H9 (cell line): ENCODE measurements around the gene THSD7B. TPM values are rescaled to one million over a fixed set of nuclear protein-coding genes. Genes with fewer than 3 reads are reported as not detected.

Experiments
- DNase-seq: peaks from one replicate; pipeline ENCODE4 v3.0.0-alpha.2; 2017
- H2AFZ ChIP-seq: one replicate; pipeline ENCODE4 v1.6.1; 2013; ENCODE audit warnings: mild to moderate bottlenecking, low read length, control low read depth, moderate library complexity
- H2AK5ac ChIP-seq: 2 replicates; pipeline ENCODE4 v1.6.1; 2013; ENCODE audit warnings: low read length, control low read depth, mixed read lengths; ENCODE audit not compliant: insufficient read length
- H2BK120ac ChIP-seq: one replicate; pipeline ENCODE4 v1.6.1; 2013; ENCODE audit warnings: low read depth, mild to moderate bottlenecking, low read length, control low read depth, inconsistent platforms; ENCODE audit not compliant: poor library complexity, severe bottlenecking
- H2BK12ac ChIP-seq: 2 replicates; pipeline ENCODE4 v1.6.1; 2013; ENCODE audit warnings: low read length, control low read depth, mixed read lengths, low read depth; ENCODE audit not compliant: insufficient read length
- H2BK15ac ChIP-seq: 2 replicates; pipeline ENCODE4 v1.6.1; 2013; ENCODE audit warnings: low read depth, low read length, control low read depth
- H2BK20ac ChIP-seq: one replicate; pipeline ENCODE4 v1.6.1; 2013; ENCODE audit warnings: low read depth, mild to moderate bottlenecking, low read length, control low read depth, inconsistent platforms; ENCODE audit not compliant: poor library complexity, severe bottlenecking
- H2BK5ac ChIP-seq: 2 replicates; pipeline ENCODE4 v1.6.1; 2013; ENCODE audit warnings: low read length, control low read depth, mixed read lengths; ENCODE audit not compliant: insufficient read length
- H3K14ac ChIP-seq: 2 replicates; pipeline ENCODE4 v1.6.1; 2013; ENCODE audit warnings: low read length, control low read depth; ENCODE audit not compliant: insufficient read depth
- H3K18ac ChIP-seq: 2 replicates; pipeline ENCODE4 v1.6.1; 2013; ENCODE audit warnings: low read depth, mild to moderate bottlenecking, mixed read lengths, low read length, control low read depth; ENCODE audit not compliant: insufficient read length
- H3K23ac ChIP-seq: 2 replicates; pipeline ENCODE4 v1.6.1; 2013; ENCODE audit warnings: low read length, control low read depth, mixed read lengths, low read depth; ENCODE audit not compliant: insufficient read length
- H3K23me2 ChIP-seq: 2 replicates; pipeline ENCODE4 v1.6.1; 2013; ENCODE audit warnings: low read depth, mild to moderate bottlenecking, mixed read lengths, low read length, control low read depth; ENCODE audit not compliant: insufficient read length, poor library complexity, severe bottlenecking
- H3K27ac ChIP-seq: 2 replicates; pipeline ENCODE4 v1.5.1; 2013; ENCODE audit warnings: low read length, control low read depth, mixed read lengths, low read depth; ENCODE audit not compliant: insufficient read length
- H3K27me3 ChIP-seq: 2 replicates; pipeline ENCODE4 v1.6.1; 2013; ENCODE audit warnings: low read length, control low read depth, inconsistent platforms; ENCODE audit not compliant: insufficient read depth
- H3K4ac ChIP-seq: 2 replicates; pipeline ENCODE4 v1.6.1; 2013; ENCODE audit warnings: low read depth, mild to moderate bottlenecking, control low read depth, inconsistent platforms, low read length, moderate library complexity
- H3K4me1 ChIP-seq: 2 replicates; pipeline ENCODE4 v1.6.1; 2013; ENCODE audit warnings: low read length, control low read depth, inconsistent platforms; ENCODE audit not compliant: insufficient read depth
- H3K4me2 ChIP-seq: 2 replicates; pipeline ENCODE4 v1.6.1; 2013; ENCODE audit warnings: low read length, control low read depth, mixed read lengths; ENCODE audit not compliant: insufficient read length, insufficient read depth
- H3K56ac ChIP-seq: 2 replicates; pipeline ENCODE4 v1.6.1; 2013; ENCODE audit warnings: low read depth, mild to moderate bottlenecking, mixed read lengths, low read length, control low read depth; ENCODE audit not compliant: insufficient read length
- H3K79me1 ChIP-seq: 2 replicates; pipeline ENCODE4 v1.6.1; 2013; ENCODE audit warnings: low read depth, mild to moderate bottlenecking, moderate library complexity, low read length, control low read depth, inconsistent platforms; ENCODE audit not compliant: insufficient read depth, poor library complexity, severe bottlenecking
- H3K79me2 ChIP-seq: 2 replicates; pipeline ENCODE4 v1.6.1; 2013; ENCODE audit warnings: low read length, control low read depth, inconsistent platforms; ENCODE audit not compliant: insufficient read depth
- H3K9ac ChIP-seq: 2 replicates; pipeline ENCODE4 v1.6.1; 2013; ENCODE audit warnings: low read length, control low read depth, mixed read lengths; ENCODE audit not compliant: insufficient read length; ENCODE audit errors: extremely low read depth
- H3K9me3 ChIP-seq: one replicate; pipeline ENCODE4 v1.6.1; 2013; ENCODE audit warnings: low read depth, low read length, inconsistent platforms; ENCODE audit not compliant: control insufficient read depth
- H3T11ph ChIP-seq: one replicate; pipeline ENCODE4 v1.6.1; 2013; ENCODE audit warnings: mild to moderate bottlenecking, low read length, control low read depth, inconsistent platforms
- H4K20me1 ChIP-seq: one replicate; pipeline ENCODE4 v1.6.1; 2013; ENCODE audit not compliant: control insufficient read depth, insufficient read length, insufficient read depth
- H4K5ac ChIP-seq: 2 replicates; pipeline ENCODE4 v1.6.1; 2013; ENCODE audit warnings: low read depth, mild to moderate bottlenecking, mixed read lengths, low read length, control low read depth; ENCODE audit not compliant: insufficient read length
- H4K8ac ChIP-seq: replicated peaks from 2 replicates; pipeline ENCODE4 v1.6.1; 2013; ENCODE audit warnings: low read length, control low read depth, mixed read lengths, low read depth; ENCODE audit not compliant: insufficient read length
- H4K91ac ChIP-seq: 2 replicates; pipeline ENCODE4 v1.6.1; 2013; ENCODE audit warnings: low read depth, mild to moderate bottlenecking, moderate library complexity, mixed read lengths, low read length, control low read depth; ENCODE audit not compliant: insufficient read length
- H3K27ac Mint-ChIP-seq, 3 experiments: 2 replicates in 2 of 3; 3 replicates in 1 of 3; pipeline ENCODE4 v1.8.0; 2020 to 2021; ENCODE audit warnings: mixed read lengths in 3 of 3, mild to moderate bottlenecking in 1 of 3, moderate library complexity in 1 of 3
- H3K27me3 Mint-ChIP-seq: 2 replicates; pipeline ENCODE4 v1.8.0; 2021; ENCODE audit warnings: low read depth, mild to moderate bottlenecking, moderate library complexity, mixed read lengths
- H3K36me3 Mint-ChIP-seq, 3 experiments: 2 replicates in 2 of 3; 3 replicates in 1 of 3; pipeline ENCODE4 v1.8.0; 2020 to 2021; ENCODE audit warnings: low read depth in 3 of 3, mixed read lengths in 3 of 3; ENCODE audit not compliant: insufficient read depth in 1 of 3
- H3K4me1 Mint-ChIP-seq, 2 experiments: 2 replicates each; pipeline ENCODE4 v1.8.0; 2020; ENCODE audit warnings: mixed read lengths in 2 of 2
- H3K4me3 Mint-ChIP-seq, 2 experiments: 2 replicates in 1 of 2; 3 replicates in 1 of 2; pipeline ENCODE4 v1.8.0; 2020 to 2021; ENCODE audit warnings: mild to moderate bottlenecking in 2 of 2, mixed read lengths in 2 of 2, moderate library complexity in 1 of 2
- H3K9me3 Mint-ChIP-seq, 2 experiments: 2 replicates in 1 of 2; 3 replicates in 1 of 2; pipeline ENCODE4 v1.8.0; 2020; ENCODE audit warnings: mild to moderate bottlenecking in 2 of 2, mixed read lengths in 2 of 2, moderate library complexity in 1 of 2
- WGBS: extraction: QIAGEN DNeasy Blood & Tissue Kit; methylation state at CpG from one replicate; pipeline ENCODE4 v1.1.7; 2013; ENCODE audit warnings: missing lambda C conversion rate, low lambda C conversion rate, mixed read lengths; ENCODE audit not compliant: insufficient read length; ENCODE audit errors: extremely low coverage; 5-methylcytosine and 5-hydroxymethylcytosine counted together
- total RNA-seq: library from RNA; stranded (reverse); gene quantifications from 2 replicates; pipeline ENCODE4 v1.2.1, GENCODE V29; 2021
- TF ChIP-seq, protein P1 (sequence below): fragments of 200-600 bp; sonication (generic); conservative IDR thresholded peaks from 3 replicates; pipeline ENCODE4 v1.8.0; 2021; ENCODE audit warnings: antibody characterized with exemption, mild to moderate bottlenecking

THSD7B gene
- total RNA-seq, 1 experiment from 2014 or later, result 0.85 TPM

DNA sequence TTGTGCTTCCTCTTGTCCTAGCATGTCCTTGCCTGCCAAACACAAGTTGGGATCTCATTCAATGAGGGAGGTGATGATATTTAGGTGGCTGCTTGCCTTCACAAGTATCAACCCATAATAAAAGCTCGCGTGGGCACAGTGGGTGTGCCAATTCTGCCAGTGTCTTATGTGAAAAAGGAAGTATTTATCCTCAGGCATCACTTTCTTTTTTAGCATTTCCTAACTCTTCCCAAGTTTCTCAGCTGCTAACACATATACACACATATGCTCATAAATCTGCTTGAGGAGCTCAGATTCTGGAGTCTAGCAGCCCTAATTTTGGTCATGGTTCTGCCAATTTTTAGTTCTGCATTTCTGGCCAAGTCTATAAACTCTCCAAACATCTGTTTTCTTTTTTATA is 879.4 kb downstream of the THSD7B start:
- Histone ChIP-seq H4K20me1 (no peaks in the 10 kb centered on the region), H2BK15ac (no peak overlapping the region), H2BK120ac (no peak overlapping the region), H3K79me1 (no peaks in the 10 kb centered on the region), H2BK12ac (no peak overlapping the region), H3K56ac (no peak overlapping the region), H4K91ac (no peak overlapping the region), H3K4me1 (no peaks in the 10 kb centered on the region), H3T11ph (no peak overlapping the region), H3K9me3 (no peaks in the 10 kb centered on the region), H2BK20ac (no peak overlapping the region), H3K14ac (no peak overlapping the region), H3K4ac (no peak overlapping the region), H4K8ac (no peak overlapping the region), H2AK5ac (no peak overlapping the region), H3K18ac (no peak overlapping the region), H3K23ac (no peak overlapping the region), H3K23me2 (no peaks in the 10 kb centered on the region), H2BK5ac (no peak overlapping the region), H3K79me2 (no peaks in the 10 kb centered on the region), H3K4me2 (no peak overlapping the region), H3K9ac (no peak overlapping the region), H3K27me3 (no peaks in the 10 kb centered on the region), H2AFZ (no peak overlapping the region), H4K5ac (no peak overlapping the region), H3K27ac (no peak overlapping the region)
- Mint-ChIP-seq H3K27ac (no peak overlapping the region), H3K27me3 (no peaks in the 10 kb centered on the region), H3K4me3 (no peak overlapping the region), H3K36me3 (peaks cover 0 to 3% (median 0%) of the 10 kb centered on the region in 3 experiments; a peak in 3 of 7 replicates), H3K9me3 (peaks cover 0 to 4% of the 10 kb centered on the region in 2 experiments; a peak in 1 of 5 replicates), H3K4me1 (no peaks in the 10 kb centered on the region)
- DNase-seq, result no peak
- TF ChIP-seq, protein P1, sequence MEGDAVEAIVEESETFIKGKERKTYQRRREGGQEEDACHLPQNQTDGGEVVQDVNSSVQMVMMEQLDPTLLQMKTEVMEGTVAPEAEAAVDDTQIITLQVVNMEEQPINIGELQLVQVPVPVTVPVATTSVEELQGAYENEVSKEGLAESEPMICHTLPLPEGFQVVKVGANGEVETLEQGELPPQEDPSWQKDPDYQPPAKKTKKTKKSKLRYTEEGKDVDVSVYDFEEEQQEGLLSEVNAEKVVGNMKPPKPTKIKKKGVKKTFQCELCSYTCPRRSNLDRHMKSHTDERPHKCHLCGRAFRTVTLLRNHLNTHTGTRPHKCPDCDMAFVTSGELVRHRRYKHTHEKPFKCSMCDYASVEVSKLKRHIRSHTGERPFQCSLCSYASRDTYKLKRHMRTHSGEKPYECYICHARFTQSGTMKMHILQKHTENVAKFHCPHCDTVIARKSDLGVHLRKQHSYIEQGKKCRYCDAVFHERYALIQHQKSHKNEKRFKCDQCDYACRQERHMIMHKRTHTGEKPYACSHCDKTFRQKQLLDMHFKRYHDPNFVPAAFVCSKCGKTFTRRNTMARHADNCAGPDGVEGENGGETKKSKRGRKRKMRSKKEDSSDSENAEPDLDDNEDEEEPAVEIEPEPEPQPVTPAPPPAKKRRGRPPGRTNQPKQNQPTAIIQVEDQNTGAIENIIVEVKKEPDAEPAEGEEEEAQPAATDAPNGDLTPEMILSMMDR, result no peak
- WGBS, result no CpG with 5 or more reads among the region's 2 CpGs
